Glutamatergic neuron (in vitro differentiated cells): ENCODE results near the gene SLC4A8. TPM values are rescaled to one million over a fixed set of nuclear protein-coding genes. Genes with fewer than 3 reads are reported as not detected.

Experiments used
- DNase-seq: peaks from one replicate; pipeline ENCODE4 v3.0.0; 2022
- H3K27ac Mint-ChIP-seq: one replicate; pipeline ENCODE4 v1.8.0; 2020; ENCODE audit warnings: mild to moderate bottlenecking, mixed read lengths, inconsistent platforms; ENCODE audit not compliant: unreplicated experiment
- H3K27me3 Mint-ChIP-seq: one replicate; pipeline ENCODE4 v1.8.0; 2020; ENCODE audit warnings: mild to moderate bottlenecking, moderate library complexity, mixed read lengths, inconsistent platforms; ENCODE audit not compliant: unreplicated experiment
- H3K36me3 Mint-ChIP-seq: one replicate; pipeline ENCODE4 v1.8.0; 2020; ENCODE audit warnings: mild to moderate bottlenecking, mixed read lengths, inconsistent platforms; ENCODE audit not compliant: unreplicated experiment
- H3K4me1 Mint-ChIP-seq: one replicate; pipeline ENCODE4 v1.8.0; 2020; ENCODE audit warnings: mild to moderate bottlenecking, low read depth, mixed read lengths, inconsistent platforms; ENCODE audit not compliant: unreplicated experiment
- H3K4me3 Mint-ChIP-seq: one replicate; pipeline ENCODE4 v1.8.0; 2020; ENCODE audit warnings: mild to moderate bottlenecking, mixed read lengths, inconsistent platforms; ENCODE audit not compliant: unreplicated experiment
- H3K9me3 Mint-ChIP-seq: one replicate; pipeline ENCODE4 v1.8.0; 2020; ENCODE audit warnings: mild to moderate bottlenecking, moderate library complexity, mixed read lengths, inconsistent platforms; ENCODE audit not compliant: unreplicated experiment
- CTCF ChIP-seq: fragments of 200-600 bp; sonication (generic); IDR thresholded peaks from one replicate; pipeline ENCODE4 v1.5.0; 2021; ENCODE audit not compliant: partially characterized antibody, unreplicated experiment
- total RNA-seq: library from RNA; stranded (reverse); fragmentation: NEBNext Ultra II Directional; extraction: Animal tissue kit (Norgen Biotek cat#: 25700); gene quantifications from one replicate; pipeline ENCODE4 v1.2.1, GENCODE V29; 2021; ENCODE audit not compliant: unreplicated experiment

SLC4A8 gene
- total RNA-seq, 1 donor from 2014 or later = 80.0 TPM

GRCh38 chr12:51428256-51428655, 3.6 kb downstream of the SLC4A8 start:
- Mint-ChIP-seq H3K4me1 (peaks cover 32% of the 10 kb centered on the region), H3K36me3 (no peaks in the 10 kb centered on the region), H3K4me3 (peak overlapping the region; percentile 13), H3K27ac (peak overlapping the region; percentile 10), H3K27me3 (peaks cover 2% of the 10 kb centered on the region), H3K9me3 (peaks cover 6% of the 10 kb centered on the region)
- DNase-seq = no peak
- no peak for TF ChIP-seq CTCF

GRCh38 chr12:51429700-51430099, 5.1 kb downstream of the SLC4A8 start:
- peaks cover 6% of the 10 kb centered on the region for H3K9me3 Mint-ChIP-seq
- no peaks in the 10 kb centered on the region for H3K36me3 Mint-ChIP-seq
- TF ChIP-seq CTCF = no peak
- H3K27me3 Mint-ChIP-seq = peaks cover 2% of the 10 kb centered on the region
- H3K4me3 Mint-ChIP-seq = no peak overlapping the region
- no peak overlapping the region for H3K27ac Mint-ChIP-seq
- DNase-seq = no peak
- peaks cover 27% of the 10 kb centered on the region for H3K4me1 Mint-ChIP-seq

- Mint-ChIP-seq H3K9me3 (peaks cover 4% of the 10 kb centered on the region), H3K27ac (no peak overlapping the region), H3K4me3 (no peak overlapping the region), H3K4me1 (peaks cover 30% of the 10 kb centered on the region), H3K27me3 (peaks cover 2% of the 10 kb centered on the region), H3K36me3 (no peaks in the 10 kb centered on the region)
- DNase-seq = no peak
- TF ChIP-seq CTCF = no peak
These were observed 5.7 kb downstream of the SLC4A8 start for GRCh38 chr12:51430196-51430895.

- Mint-ChIP-seq H3K4me1 (peaks cover 18% of the 10 kb centered on the region), H3K4me3 (no peak overlapping the region), H3K36me3 (no peaks in the 10 kb centered on the region), H3K27ac (no peak overlapping the region), H3K9me3 (peaks cover 2% of the 10 kb centered on the region), H3K27me3 (peaks cover 2% of the 10 kb centered on the region)
- TF ChIP-seq CTCF = no peak
- no peak for DNase-seq
These were observed 8.3 kb downstream of the SLC4A8 start for GRCh38 chr12:51432921-51433320.

GRCh38 chr12:51434305-51434704, 9.7 kb downstream of the SLC4A8 start:
- no peak for TF ChIP-seq CTCF
- Mint-ChIP-seq H3K27ac (no peak overlapping the region), H3K4me3 (no peak overlapping the region), H3K9me3 (peaks cover 2% of the 10 kb centered on the region), H3K36me3 (no peaks in the 10 kb centered on the region), H3K4me1 (peaks cover 10% of the 10 kb centered on the region), H3K27me3 (peaks cover 2% of the 10 kb centered on the region)
- no peak for DNase-seq
